GM19395 (cell line): ENCODE results near the gene TRAF3.
"Not testable (repeated sequence)": the region's sequence is repeated elsewhere in the genome, so short reads cannot be mapped to it uniquely, and the experiment has no call there.

Experiments used
- ATAC-seq: cut with Tn5 transposase; IDR thresholded peaks from one replicate; pipeline ENCODE4 v1.9.1; 2021; ENCODE audit warnings: mild to moderate bottlenecking, moderate library complexity; ENCODE audit not compliant: unreplicated experiment

Gene TRAF3

DNA sequence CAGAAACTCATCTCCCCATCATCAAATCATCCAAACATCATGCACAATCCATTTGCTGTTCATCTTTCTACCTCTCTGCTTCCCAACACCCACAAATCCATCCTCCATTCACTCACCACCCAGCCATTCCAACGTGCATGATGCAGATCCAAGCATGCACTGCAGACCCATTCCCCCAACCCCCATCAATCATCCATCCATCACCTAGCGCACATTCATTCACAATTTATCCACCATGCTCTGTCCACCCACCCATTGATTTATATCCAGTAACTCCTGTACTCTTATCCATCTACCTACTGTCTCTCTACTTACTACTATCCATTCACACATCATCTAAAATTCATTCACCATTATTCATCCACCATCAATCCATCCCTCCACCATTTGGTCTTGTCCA lies 141.2 kb downstream of the TRAF3 start:
- ATAC-seq, result no peak

DNA sequence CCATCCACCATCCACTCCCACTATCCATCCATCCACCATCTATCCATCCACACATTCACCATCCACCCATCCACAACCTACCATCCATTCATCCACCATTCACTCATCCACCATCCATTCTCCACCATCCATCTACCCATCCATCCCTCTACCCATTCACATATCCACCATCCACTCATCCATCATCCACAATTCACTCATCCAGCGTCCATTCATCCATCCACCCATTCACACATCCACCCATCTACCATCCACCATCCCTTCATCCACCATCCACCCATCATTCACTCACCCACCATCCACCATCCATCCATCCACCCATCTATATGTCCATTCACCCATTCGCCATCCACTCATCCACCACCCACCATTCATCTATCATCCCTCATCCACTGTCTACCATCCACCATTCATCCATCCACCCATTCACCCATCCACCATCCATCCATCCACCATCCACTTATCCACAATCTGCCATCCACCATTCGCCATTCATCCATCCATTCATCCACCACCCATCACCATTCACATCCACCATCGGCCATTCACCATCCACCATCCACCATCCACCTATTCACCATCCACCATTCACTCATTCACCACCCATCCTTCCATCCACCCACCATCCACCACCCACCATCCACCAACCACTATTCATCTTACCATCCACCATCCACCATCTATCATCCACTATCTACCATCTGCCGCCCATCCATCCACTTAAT lies 143.2 kb downstream of the TRAF3 start:
- ATAC-seq, result no peak

DNA sequence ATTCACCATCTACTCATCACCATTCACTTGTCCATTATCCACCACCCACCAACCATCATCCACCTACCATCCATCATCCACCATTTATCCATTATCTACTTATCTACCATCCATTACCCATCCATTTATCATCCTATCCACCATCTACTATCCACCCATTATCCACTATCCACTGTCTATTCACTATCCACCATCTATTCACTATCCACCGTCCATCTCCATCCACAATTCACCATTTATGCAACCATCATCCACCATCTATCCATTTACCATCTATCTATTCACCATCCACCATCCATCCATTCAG lies 143.7 kb downstream of the TRAF3 start:
- ATAC-seq, result no peak

DNA sequence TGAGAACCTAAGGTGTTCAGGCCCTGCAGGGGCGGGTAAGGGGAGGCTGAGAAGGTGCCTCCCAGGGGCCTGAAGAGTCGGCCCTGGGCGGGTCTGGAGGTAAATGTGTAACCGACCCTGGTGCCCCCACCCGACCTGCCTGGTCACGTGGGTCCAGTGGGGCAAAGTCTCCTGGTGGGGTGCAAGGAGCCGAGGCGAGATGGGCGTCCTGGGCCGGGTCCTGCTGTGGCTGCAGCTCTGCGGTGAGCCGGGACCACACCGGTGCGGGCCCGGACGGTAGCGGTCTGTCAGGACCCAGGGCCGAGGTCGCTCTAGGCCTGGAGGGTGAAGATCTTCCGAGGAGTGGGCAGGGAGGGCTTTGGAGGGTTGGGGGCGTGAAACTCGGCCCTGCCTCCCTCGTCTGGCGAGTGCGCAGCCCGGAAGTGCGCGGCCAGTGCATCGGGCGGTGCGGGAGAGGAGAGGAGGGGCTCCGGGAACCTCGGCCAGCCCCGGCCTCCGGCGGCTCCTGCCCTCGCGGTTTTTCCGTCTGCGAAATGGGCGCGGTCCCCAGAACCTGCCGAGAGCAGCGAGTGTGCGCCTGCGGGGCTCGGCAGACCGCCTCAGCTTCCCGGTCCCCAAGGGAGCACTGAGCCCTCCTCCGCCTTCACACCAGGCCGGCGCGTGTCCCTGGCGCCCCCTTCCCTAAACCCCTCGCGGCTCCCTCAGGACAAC lies 145.4 kb downstream of the TRAF3 start, which contains the start of gene AMN:
AMN (plus strand) TSS at position 174 of the 711 bp plus-strand sequence; CDS start at position 200, 26 bp downstream.
- ATAC-seq, result no peak

DNA sequence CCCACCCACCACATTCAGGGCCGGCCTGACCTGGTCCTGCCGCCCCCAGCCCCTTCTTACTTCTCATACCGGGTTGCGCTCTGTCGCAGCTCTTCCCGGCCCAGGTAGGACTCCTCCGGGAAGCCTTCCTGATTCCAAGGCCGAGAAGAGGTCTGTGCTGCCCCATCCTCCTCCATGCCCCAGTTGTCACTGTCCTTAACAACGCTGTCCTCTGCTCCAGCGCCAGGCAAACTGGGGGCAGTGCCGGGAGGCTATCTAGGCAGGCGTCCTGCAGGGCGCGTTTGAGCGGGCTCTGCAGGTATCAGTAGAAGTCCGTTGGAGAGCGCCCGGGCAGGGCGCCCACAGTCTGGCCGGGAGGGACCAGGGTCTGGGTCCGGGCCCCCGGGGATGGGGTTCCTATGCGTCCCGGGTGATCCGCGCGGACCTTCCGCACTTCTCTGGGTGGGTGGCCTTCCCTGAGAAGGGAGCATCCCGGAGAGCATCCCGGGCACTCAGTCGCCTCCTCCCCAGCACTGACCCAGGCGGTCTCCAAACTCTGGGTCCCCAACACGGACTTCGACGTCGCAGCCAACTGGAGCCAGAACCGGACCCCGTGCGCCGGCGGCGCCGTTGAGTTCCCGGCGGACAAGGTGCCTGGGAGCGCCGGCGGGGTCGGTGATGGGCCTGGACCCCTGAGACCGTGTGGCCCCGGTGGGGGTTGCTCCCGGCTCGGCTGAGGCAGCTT lies 146.1 kb downstream of the TRAF3 start:
- no peak for ATAC-seq

DNA sequence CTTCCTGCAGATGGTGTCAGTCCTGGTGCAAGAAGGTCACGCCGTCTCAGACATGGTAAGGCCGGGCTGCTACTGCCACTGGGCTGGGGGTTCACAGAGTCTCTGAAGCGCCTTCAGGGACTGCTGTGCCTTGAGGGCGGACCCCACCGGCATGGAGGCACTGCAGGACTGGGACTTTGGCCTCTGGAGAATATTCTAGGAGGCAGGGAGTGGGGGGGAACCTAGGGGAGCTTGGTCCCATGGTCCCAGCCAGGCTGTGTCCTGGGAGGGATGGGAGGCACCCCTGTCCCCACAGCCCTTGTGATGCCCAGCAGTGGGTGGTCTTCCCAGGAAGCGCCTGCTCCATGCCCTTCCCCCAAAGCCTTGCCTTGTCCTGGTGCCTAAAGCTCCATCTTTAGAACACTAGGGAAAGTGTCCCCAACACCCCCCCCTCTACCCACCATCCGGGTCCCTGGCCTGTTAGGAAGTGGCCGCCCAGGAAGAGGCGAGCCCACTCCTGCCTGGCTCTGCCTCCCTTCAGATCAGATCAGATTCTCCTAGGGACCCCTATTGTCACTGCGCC lies 146.8 kb downstream of the TRAF3 start:
- no peak for ATAC-seq

DNA sequence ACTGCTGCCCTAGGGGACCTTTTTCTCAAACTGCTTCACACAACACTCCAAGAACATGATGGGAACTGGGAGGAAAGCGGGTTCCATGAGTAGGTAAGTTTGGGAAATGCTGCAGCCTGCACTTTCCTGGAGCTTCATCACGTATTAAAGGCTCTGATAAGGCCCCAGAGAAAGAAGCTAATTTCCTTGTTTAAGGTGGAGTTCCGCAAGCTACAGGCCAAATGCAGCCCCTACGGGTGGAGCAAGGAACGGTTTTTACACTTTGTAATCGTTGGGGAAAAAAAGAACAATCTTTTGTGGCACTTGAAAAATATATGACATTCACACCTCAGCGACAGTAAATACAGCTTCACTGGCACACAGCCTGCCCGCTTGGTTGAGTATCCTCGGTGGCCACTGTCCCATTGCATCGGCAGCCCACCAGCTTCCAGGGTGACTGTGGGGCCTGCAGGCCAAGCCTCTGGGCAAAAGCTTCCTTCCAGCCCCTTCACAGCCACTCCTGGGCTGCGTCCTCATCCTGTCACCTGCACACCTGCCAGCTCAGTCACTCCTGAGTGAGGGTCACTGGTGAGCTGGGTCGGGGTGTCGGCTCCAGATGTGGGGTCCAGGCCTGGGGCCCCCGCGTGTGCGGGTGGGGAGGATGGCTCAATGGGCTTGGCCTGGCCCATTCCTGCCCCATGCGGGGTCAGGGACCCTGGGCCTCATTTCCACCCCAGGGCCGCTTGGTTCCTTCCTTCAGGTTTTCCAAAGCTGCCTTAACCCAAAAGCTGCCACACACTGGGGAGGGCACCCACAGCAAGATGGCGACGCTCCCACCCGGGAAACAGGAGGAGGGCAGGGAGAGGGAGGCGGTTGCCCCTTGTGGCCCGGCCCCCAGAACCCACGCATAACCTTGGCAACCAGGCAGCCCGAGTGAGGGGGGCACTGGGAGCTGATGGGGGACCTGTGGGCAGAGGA lies 147.7 kb downstream of the TRAF3 start:
- ATAC-seq, result no peak

DNA sequence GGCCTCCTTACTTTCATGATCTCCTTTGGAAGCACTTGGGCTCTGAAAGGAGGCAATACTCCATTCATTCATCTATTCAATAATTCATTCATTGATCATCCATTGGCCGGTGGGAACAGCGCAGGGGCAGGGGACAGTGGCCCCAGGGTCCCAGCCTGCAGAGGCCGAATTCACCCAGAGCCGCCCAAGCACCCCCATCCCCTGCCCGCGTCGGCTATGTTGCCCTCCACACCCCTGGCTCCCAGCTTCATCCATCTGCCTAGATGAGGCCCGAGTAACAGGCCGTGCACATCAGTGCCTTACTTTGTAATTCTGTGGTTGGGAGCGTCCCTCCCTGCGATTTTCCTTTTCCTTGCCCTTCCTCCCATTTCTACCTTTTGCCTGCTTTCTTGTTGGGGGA lies 148.4 kb downstream of the TRAF3 start:
- ATAC-seq, result no peak

DNA sequence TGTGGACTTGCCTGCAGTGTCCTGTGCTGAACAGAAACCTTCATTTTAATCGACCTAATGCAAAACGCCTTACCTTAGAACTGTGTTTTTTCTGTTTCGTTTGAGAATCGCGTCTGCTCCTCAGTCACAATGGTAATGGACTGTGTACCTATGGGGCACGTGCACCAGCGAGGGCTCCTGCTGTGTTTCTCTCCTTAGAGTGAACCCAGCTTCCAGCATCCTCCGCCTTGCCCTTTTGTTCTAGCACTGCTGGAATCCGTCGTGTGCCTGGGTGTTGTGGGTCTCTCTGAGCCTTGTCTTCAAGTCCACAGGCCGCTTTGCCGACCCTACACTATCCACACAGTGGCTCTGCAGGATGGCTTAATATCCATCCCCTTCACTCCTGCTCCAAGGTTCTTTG lies 148.9 kb downstream of the TRAF3 start:
- no peak for ATAC-seq

DNA sequence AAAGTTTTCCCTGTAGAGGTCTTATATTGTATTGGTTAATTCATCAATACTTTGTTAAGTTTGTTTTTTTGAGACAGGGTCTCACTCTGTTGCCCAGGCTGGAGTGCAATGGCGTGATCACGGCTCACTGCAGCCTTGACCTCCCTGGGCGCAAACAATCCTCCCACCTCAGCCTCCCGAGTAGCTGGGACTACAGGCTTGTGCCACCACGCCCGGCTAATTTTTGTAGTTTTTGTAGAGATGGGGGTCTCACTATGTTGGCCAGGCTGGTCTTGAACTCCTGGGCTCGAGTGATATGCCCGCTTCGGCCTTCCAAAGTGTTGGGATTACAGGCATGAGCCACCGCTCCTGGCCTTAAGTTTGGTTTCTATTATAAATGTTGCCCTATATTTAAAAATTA lies 149.6 kb downstream of the TRAF3 start:
- not testable (repeated sequence) for ATAC-seq

DNA sequence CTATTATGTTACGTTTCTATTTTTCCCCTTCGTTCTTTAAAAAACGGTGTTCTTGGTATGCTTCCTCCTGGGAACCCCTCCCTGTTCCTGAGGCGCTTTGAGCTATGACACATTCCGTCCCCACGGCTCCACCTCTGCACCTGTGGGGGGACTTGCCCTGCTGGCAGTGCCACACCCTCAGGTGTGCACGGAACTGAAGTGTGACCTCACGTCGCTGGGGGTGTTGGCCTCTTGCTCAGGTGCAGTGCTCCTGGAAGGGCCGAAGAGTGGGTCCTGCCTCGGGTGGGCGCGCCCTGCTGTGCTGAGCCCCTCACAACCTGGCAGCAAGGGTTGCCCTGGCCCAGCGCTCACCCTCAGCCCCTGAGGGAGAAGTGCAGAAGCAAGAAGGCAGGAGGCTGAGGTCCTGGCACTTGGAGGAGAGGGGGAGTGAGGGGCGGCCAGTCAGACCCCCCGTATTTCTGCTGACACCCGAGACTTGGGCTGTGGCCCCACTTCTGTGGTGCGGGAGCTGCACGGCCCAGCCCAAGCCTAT lies 150.2 kb downstream of the TRAF3 start:
- no peak for ATAC-seq

DNA sequence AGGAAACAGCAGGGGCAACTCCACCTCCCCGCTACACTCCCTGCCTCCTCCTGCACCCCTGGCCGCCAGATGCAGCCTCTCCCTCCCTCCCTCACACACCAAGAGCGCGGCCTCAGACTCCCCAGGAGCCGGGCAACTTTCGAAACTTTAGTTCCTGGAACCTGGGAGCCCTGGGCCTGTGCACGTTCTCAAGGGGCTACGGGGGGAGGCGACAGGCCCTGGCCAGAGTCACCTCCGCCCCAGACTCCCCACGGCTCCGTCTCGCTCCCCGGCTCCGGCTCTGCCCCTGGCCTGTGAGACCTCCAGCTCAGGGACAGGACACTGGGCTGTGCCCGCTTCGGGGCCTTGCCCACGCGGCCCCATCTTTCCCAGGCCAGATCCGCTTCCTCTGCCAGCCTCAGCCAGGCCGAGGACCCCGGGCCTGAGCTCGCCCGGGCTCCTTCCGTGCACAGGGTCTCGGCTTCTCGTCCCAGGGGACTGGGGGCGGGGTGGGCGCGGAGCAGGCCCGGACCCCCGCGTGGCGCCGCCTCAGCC lies 150.7 kb downstream of the TRAF3 start:
- peak; percentile 26 for ATAC-seq

DNA sequence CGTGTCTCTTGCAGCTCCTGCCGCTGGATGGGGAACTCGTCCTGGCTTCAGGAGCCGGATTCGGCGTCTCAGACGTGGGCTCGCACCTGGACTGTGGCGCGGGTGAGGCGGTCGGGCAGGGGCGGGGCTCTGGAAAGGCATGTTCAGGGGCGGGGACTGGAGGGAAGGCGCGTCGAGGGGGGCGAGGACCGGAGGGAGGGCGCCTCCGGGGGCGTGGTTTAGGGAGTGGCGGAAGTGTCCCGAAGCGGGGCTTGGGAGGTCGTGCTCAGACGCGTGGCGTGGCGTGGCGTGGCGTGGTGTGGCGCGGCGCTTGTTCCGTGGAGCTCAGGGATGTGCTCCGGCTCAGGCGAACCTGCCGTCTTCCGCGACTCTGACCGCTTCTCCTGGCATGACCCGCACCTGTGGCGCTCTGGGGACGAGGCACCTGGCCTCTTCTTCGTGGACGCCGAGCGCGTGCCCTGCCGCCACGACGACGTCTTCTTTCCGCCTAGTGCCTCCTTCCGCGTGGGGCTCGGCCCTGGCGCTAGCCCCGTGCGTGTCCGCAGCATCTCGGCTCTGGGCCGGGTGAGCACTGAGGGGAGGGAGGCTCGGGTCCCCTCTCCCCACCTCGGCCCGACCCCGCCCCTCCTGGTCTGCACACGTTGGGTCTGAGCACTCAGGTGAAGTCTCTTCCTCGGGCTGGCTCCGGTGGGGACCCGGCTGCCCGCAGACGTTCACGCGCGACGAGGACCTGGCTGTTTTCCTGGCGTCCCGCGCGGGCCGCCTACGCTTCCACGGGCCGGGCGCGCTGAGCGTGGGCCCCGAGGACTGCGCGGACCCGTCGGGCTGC lies 151.4 kb downstream of the TRAF3 start:
- ATAC-seq, result peak; percentile 74

DNA sequence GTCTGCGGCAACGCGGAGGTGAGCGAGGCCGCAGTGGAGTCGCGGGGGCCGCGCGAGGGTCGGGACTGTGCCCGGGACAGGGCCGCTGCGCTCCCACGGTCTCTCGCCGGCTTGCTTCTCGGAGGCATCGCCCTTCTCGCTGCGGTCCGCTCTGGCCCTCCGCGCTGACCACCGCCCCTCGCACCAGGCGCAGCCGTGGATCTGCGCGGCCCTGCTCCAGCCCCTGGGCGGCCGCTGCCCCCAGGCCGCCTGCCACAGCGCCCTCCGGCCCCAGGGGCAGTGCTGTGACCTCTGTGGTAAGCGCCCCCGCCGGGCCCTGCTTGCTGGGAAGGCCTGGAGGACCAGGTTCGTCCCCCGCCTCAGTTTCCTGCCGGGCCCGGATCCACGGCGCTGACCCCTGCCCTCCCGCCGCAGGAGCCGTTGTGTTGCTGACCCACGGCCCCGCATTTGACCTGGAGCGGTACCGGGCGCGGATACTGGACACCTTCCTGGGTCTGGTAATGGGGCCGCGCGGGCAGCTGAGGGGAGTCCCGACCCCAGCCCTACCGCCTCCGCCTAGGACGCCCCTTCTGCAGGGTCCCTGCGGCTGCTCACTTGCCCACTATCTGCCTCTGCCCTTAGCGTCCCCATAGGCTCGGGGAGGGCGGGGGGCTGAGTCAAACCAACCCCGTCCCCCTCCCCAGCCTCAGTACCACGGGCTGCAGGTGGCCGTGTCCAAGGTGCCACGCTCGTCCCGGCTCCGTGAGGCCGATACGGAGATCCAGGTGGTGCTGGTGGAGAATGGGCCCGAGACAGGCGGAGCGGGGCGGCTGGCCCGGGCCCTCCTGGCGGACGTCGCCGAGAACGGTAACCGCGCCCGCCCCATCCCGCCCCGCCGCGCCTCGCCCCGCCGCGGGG lies 152.2 kb downstream of the TRAF3 start:
- ATAC-seq, result no peak

DNA sequence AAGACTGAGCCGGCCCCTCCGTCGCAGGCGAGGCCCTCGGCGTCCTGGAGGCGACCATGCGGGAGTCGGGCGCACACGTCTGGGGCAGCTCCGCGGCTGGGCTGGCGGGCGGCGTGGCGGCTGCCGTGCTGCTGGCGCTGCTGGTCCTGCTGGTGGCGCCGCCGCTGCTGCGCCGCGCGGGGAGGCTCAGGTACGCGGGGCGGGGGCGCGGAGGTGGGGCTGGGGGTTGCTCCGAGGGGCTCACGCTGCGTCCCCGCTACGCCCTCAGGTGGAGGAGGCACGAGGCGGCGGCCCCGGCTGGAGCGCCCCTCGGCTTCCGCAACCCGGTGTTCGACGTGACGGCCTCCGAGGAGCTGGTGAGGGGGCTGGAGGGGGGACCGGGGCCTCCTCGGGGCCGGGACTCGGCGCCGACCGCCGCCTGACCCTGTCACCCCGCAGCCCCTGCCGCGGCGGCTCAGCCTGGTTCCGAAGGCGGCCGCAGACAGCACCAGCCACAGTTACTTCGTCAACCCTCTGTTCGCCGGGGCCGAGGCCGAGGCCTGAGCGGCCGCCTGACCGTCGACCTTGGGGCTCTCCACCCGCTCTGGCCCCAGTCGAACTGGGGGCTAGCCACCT lies 153.0 kb downstream of the TRAF3 start:
- ATAC-seq, result no peak

DNA sequence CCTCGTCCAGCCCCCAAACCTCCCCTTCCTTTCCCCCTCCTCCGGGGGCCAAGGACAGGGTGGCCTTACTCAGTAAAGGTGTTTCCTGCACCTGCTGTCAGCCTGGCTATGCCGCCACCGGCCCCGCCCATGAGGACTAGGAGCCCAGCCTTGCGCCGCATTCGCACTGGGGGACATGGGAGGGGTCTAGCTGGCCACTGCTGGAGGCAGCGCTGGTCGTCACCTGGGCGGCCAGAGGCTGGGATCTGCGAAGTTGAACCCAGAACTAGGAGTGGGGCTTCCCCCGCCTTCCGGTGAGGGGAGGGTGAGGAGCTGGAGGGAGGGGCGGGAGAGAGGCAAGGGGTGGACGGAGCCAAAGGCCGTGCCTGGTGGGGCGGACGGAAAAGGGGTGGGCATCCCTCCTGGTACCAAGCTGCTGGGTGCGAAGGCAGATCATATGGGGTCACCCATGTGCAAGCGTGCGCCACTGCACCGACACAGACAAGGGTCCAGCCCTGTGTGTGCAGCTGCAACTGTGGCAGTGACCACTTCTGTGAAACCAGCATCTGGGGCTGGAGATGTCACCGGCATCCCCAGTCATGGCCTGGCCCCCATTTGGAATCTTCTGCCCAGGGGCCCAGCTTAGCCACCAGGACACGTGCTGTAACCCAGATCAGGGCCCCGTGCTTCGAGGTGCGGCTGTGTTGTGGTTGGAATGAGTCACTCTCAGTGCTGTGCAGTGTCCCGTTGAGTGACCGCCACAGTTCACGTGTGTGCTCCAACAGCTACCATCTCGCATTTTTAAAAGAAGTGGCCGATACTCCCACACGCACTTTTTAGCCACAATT lies 153.7 kb downstream of the TRAF3 start:
- ATAC-seq, result no peak
